Measurements from ENCODE around the gene TAS2R5.
"Not testable (repeated sequence)": the region's sequence is repeated elsewhere in the genome, so short reads cannot be mapped to it uniquely, and the experiment has no call there.

TAS2R5 gene, protein sequence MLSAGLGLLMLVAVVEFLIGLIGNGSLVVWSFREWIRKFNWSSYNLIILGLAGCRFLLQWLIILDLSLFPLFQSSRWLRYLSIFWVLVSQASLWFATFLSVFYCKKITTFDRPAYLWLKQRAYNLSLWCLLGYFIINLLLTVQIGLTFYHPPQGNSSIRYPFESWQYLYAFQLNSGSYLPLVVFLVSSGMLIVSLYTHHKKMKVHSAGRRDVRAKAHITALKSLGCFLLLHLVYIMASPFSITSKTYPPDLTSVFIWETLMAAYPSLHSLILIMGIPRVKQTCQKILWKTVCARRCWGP

GRCh38 chr7:141789917-141790316 is at the start of gene TAS2R5:
TAS2R5 (plus strand) TSS chr7:141790217; CDS start chr7:141790362, 145 bp downstream.
- DNase-seq (ENCODE audit: low spot score): no peak

- no peak for DNase-seq (ENCODE audit: low spot score)
These were observed 47.8 kb upstream of the TAS2R5 start for GRCh38 chr7:141742229-141742628.

DNA sequence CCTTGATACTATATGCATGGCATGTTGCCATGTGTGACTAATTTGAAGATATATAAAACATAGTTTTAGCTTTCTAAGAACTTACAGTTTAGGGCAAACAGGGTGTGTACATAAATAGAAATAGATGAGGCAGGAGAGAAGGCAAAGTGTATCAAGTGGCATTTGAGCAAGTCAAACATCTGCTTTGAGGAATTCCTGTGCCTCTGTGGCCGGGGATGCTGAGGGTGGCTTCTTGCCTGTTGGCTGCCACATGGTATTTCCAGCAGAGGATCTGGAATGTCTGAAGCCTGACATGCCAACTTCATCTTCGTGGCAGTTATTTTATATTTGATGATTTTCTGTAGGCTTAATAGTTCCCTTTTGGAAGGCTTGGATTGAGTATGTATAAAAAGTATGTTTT is 45.9 kb upstream of the TAS2R5 start:
- DNase-seq (ENCODE audit: low spot score): no peak

DNA sequence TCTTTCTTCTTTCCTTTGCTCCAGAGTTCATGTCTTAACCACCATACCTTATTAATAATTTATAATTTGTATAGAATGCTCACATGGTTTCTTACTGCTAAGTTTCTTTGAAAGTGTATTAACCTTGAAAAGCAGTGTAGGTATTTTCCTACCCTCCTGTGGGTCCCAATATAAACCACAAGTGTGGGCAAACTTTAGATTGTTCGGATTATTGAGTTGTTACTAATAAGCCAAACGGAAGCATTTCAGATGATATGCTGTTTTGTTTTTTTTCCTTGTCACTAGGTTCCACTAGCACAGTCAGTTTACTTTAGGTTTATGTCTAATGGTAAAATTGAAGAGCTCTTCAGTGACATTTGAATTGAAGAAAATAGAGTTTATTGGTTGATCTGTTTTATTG is 41.6 kb upstream of the TAS2R5 start:
- no peak for DNase-seq (ENCODE audit: low spot score)

- not testable (repeated sequence) for DNase-seq (ENCODE audit: low spot score)
These were observed 38.1 kb upstream of the TAS2R5 start for GRCh38 chr7:141751904-141752303.

GRCh38 chr7:141752634-141753033 is 37.4 kb upstream of the TAS2R5 start:
- DNase-seq (ENCODE audit: low spot score): no peak

DNA sequence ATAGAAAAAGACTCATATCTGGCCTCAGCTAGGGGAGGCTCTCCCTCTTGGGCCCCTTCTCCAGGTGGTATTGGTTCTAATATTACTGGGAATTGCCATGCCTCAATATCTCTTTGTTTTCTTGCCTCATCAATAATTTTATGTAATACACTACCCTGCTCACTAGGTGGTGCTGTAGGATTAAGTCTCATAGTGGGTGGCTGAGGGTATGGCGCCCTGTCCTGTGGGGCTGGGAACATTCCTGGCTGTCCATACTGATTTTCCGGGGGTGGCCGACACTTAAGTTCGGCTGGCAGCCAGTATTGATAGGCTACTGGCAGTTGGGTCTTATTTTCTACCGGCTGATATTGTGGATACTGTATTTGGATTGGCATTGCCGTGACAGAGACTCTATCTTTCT is 35.1 kb upstream of the TAS2R5 start:
- DNase-seq (ENCODE audit: low spot score): peak; percentile 19

GRCh38 chr7:141763797-141764196 is 26.2 kb upstream of the TAS2R5 start, which contains the start of gene TAS2R3:
TAS2R3 (plus strand) TSS chr7:141764097; CDS start chr7:141764159, 62 bp downstream.
- no peak for DNase-seq (ENCODE audit: low spot score)

- not testable (repeated sequence) for DNase-seq (ENCODE audit: low spot score)
These were observed 19.9 kb upstream of the TAS2R5 start for GRCh38 chr7:141770083-141770583.

GRCh38 chr7:141776374-141776773 is 13.6 kb upstream of the TAS2R5 start, which contains the start of gene TAS2R4:
TAS2R4 (plus strand) TSS chr7:141776674; CDS start chr7:141778489, 1,815 bp downstream.
- no peak for DNase-seq (ENCODE audit: low spot score)

GRCh38 chr7:141785706-141786552 is 4.1 kb upstream of the TAS2R5 start:
- DNase-seq (ENCODE audit: low spot score): peak; percentile 56

DNA sequence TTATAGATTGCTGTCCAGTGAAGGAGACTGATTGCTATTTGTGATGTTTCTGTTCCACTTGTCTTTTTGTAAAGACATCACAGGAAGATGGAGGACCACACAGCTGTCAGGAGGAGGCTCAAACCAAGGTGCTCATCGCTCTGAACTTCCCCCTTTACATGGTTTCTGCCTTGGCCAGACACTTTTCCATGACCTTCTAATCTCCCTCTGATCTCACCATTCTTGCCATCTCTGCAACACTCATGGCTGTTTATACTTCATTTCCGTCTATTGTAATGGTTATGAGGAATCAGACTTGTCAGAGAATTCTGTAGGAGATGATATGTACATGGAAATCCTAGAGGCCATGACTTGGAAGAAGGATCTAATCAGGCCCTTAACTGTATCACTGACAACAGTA is 1.7 kb upstream of the TAS2R5 start:
- no peak for DNase-seq (ENCODE audit: low spot score)

GRCh38 chr7:141792526-141792925 is 2.5 kb downstream of the TAS2R5 start:
- DNase-seq (ENCODE audit: low spot score): no peak

DNA sequence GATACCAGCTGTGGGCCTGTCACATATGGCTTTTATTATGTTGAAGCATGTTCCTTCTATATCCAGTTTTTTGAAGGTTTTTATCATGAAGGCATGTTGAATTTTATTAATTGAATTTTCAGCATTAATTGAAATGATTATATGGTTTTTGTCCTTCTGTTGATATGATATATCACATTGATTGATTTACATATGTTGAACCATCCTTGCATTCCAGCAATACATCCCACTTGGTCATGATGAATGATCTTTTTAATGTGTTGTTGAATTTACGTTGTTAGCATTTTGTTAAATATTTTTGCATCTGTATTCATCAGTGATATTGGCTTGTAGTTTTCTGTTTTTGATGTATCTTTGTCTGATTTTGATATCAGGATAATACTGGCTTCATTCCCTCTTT is 30.1 kb downstream of the TAS2R5 start:
- DNase-seq (ENCODE audit: low spot score): no peak

- not testable (repeated sequence) for DNase-seq (ENCODE audit: low spot score)
These were observed 32.4 kb downstream of the TAS2R5 start for GRCh38 chr7:141822432-141822831.

DNA sequence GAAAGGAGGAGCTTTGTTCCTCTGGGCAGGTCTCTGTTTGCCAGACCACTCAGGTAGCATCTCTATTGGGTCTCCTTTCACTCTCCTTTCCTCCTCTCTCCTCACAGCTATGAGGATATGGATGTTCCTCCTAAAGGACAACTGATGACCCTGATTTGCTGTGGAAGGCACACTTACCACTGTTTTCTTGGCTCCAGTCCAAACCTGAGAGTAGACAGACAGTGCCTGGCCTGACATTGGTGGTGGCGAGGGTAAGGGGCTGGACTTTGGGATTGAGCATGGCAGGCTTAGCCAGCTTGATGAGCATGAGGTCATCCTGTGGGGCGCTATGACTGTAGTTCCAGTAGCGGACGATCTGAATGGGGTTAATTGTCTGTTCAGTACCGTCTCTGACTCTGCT is 47.7 kb downstream of the TAS2R5 start:
- no peak for DNase-seq (ENCODE audit: low spot score)

DNA sequence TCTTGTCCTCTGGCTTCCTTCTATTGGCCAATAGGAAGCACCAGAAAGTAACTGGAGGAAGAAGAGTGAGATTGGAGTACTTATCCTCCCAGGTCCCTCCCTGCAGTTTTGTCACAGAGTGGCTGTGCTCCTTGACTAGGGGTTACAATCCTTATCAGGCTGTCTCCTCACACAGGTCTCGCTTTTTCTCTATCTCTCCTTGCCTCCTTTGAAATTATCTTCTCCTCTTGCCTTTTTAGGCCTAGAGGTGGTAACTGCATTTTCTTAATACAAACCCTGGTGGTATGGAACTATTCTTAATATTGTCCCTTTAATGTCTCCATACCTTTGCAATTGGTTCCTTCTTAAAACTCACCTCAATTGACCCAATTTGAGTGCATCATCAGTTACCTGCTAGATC is 48.6 kb downstream of the TAS2R5 start:
- DNase-seq (ENCODE audit: low spot score): no peak

DNA sequence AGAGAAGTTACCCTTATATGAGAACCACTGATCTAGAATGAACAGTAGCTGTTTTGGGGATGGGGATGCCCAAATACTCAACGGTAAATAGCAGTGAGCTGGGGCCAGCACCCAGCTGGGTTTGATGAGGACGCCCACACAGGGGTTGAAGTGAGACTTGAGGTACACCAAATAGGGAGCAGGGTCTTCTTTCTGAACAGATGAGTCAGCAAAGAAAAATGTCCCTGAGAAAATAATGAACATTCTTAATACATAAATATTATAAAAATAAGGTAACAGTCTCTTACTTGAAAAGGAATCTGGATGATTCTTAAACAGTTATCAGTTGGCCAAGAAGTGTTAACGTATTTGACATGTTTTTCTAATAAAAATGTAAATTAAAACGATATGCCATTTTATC is 49.2 kb downstream of the TAS2R5 start:
- no peak for DNase-seq (ENCODE audit: low spot score)

- no peak for DNase-seq (ENCODE audit: low spot score)
These were observed 50.7 kb downstream of the TAS2R5 start for GRCh38 chr7:141840708-141841107.

Data from SW480 (cell line).